Astrocyte (in vitro differentiated cells and primary cell): ENCODE measurements around the gene CTNNA2. TPM values are rescaled to one million over a fixed set of nuclear protein-coding genes. Genes with fewer than 3 reads are reported as not detected.

Source experiments
- DNase-seq: peaks from one replicate; pipeline ENCODE4 v3.0.0-alpha.2; 2010; ENCODE audit warnings: low read depth
- FAIRE-seq: peaks from 2 replicates; lab custom pipeline; 2011; peaks lifted over from hg19 to GRCh38; lab: Jason Lieb, UNC
- H2AFZ ChIP-seq: 2 replicates; pipeline ENCODE4 v1.6.0; 2012; ENCODE audit warnings: low read depth, low read length, inconsistent platforms
- H3K27ac ChIP-seq: 2 replicates; pipeline ENCODE4 v1.5.1; 2011; ENCODE audit warnings: low read depth, low read length, inconsistent platforms
- H3K27me3 ChIP-seq: 2 replicates; pipeline ENCODE4 v1.6.0; 2011; ENCODE audit warnings: low read length, inconsistent platforms; ENCODE audit not compliant: insufficient read depth
- H3K36me3 ChIP-seq: 2 replicates; pipeline ENCODE4 v1.5.1; 2011; ENCODE audit warnings: low read length, inconsistent platforms; ENCODE audit not compliant: insufficient read depth
- H3K4me1 ChIP-seq: 2 replicates; pipeline ENCODE4 v1.5.1; 2011; ENCODE audit warnings: low read length, inconsistent platforms; ENCODE audit not compliant: insufficient read depth
- H3K4me2 ChIP-seq: 2 replicates; pipeline ENCODE4 v1.6.0; 2012; ENCODE audit warnings: low read length, inconsistent platforms
- H3K4me3 ChIP-seq: 2 replicates; pipeline ENCODE4 v1.5.1; 2011; ENCODE audit warnings: low read depth, mild to moderate bottlenecking, low read length, inconsistent platforms; ENCODE audit not compliant: insufficient read depth
- H3K79me2 ChIP-seq: 2 replicates; pipeline ENCODE4 v1.6.0; 2012; ENCODE audit warnings: mild to moderate bottlenecking, low read length, inconsistent platforms; ENCODE audit not compliant: insufficient read depth
- H3K9ac ChIP-seq: 2 replicates; pipeline ENCODE4 v1.6.0; 2012; ENCODE audit warnings: mild to moderate bottlenecking, low read length, inconsistent platforms
- H3K9me3 ChIP-seq: 2 replicates; pipeline ENCODE4 v1.5.1; 2012; ENCODE audit warnings: low read depth, mild to moderate bottlenecking, low read length, inconsistent platforms; ENCODE audit not compliant: insufficient read depth
- H4K20me1 ChIP-seq: 2 replicates; pipeline ENCODE4 v1.6.0; 2012; ENCODE audit warnings: low read length, inconsistent platforms; ENCODE audit not compliant: insufficient read depth
- H3K27ac Mint-ChIP-seq: one replicate; pipeline ENCODE4 v1.8.0; 2021; ENCODE audit warnings: mild to moderate bottlenecking, mixed read lengths; ENCODE audit not compliant: unreplicated experiment
- H3K27me3 Mint-ChIP-seq: one replicate; pipeline ENCODE4 v1.8.0; 2021; ENCODE audit warnings: low read depth, mixed read lengths; ENCODE audit not compliant: unreplicated experiment
- H3K36me3 Mint-ChIP-seq: one replicate; pipeline ENCODE4 v1.8.0; 2021; ENCODE audit warnings: low read depth, mixed read lengths; ENCODE audit not compliant: unreplicated experiment
- H3K4me1 Mint-ChIP-seq: one replicate; pipeline ENCODE4 v1.8.0; 2021; ENCODE audit warnings: low read depth, mixed read lengths; ENCODE audit not compliant: unreplicated experiment
- H3K4me3 Mint-ChIP-seq: one replicate; pipeline ENCODE4 v1.8.0; 2021; ENCODE audit warnings: mild to moderate bottlenecking, moderate library complexity, mixed read lengths; ENCODE audit not compliant: unreplicated experiment
- H3K9me3 Mint-ChIP-seq: one replicate; pipeline ENCODE4 v1.8.0; 2021; ENCODE audit warnings: mild to moderate bottlenecking, mixed read lengths; ENCODE audit not compliant: unreplicated experiment
- CTCF ChIP-seq: IDR thresholded peaks from 2 replicates; pipeline ENCODE4 v1.5.1; 2011; ENCODE audit warnings: low read depth, mild to moderate bottlenecking, inconsistent platforms, low read length, moderate library complexity; ENCODE audit not compliant: insufficient read depth
- EZH2 ChIP-seq: IDR thresholded peaks from 2 replicates; pipeline ENCODE4 v1.6.1; 2012; ENCODE audit warnings: mild to moderate bottlenecking, low read length, inconsistent platforms; ENCODE audit not compliant: insufficient read depth
- total RNA-seq: library from RNA; stranded (reverse); gene quantifications from 2 replicates; pipeline ENCODE4 v1.2.1, GENCODE V29; 2021

The CTNNA2 gene
- total RNA-seq, 1 donor from 2014 or later: 3.9 TPM

- no peaks in the 10 kb centered on the region for H3K36me3 ChIP-seq
- H3K9me3 ChIP-seq: no peaks in the 10 kb centered on the region
- no peak overlapping the region for H3K27ac Mint-ChIP-seq
- no peaks in the 10 kb centered on the region for H3K9me3 Mint-ChIP-seq
- H3K4me1 Mint-ChIP-seq: no peaks in the 10 kb centered on the region
- FAIRE-seq (no peak), DNase-seq (no peak)
- no peaks in the 10 kb centered on the region for H3K27me3 Mint-ChIP-seq
- no peaks in the 10 kb centered on the region for H3K79me2 ChIP-seq
- no peak overlapping the region for H3K4me2 ChIP-seq
- H3K4me3 Mint-ChIP-seq: no peak overlapping the region
- no peaks in the 10 kb centered on the region for H3K4me1 ChIP-seq
- no peak overlapping the region for H3K27ac ChIP-seq
- no peaks in the 10 kb centered on the region for H3K36me3 Mint-ChIP-seq
- H3K4me3 ChIP-seq: no peak overlapping the region
- no peaks in the 10 kb centered on the region for H4K20me1 ChIP-seq
- no peak overlapping the region for H2AFZ ChIP-seq
- H3K27me3 ChIP-seq: no peaks in the 10 kb centered on the region
- no peak overlapping the region for H3K9ac ChIP-seq
- TF ChIP-seq EZH2 (no peak), CTCF (no peak)
Measured at GRCh38 chr2:79573895-79574674, 61.2 kb downstream of the CTNNA2 start.

- peaks cover 4% of the 10 kb centered on the region for H3K36me3 Mint-ChIP-seq
- DNase-seq (no peak), FAIRE-seq (no peak)
- no peak for TF ChIP-seq EZH2
- Histone ChIP-seq H3K79me2 (no peaks in the 10 kb centered on the region), H3K27ac (no peak overlapping the region), H3K27me3 (no peaks in the 10 kb centered on the region), H3K4me2 (no peak overlapping the region), H3K9ac (no peak overlapping the region), H3K9me3 (no peaks in the 10 kb centered on the region), H3K4me3 (no peak overlapping the region), H3K36me3 (no peaks in the 10 kb centered on the region), H3K4me1 (no peaks in the 10 kb centered on the region), H4K20me1 (no peaks in the 10 kb centered on the region), H2AFZ (no peak overlapping the region)
- H3K27me3 Mint-ChIP-seq: no peaks in the 10 kb centered on the region
- no peak overlapping the region for H3K27ac Mint-ChIP-seq
- no peaks in the 10 kb centered on the region for H3K4me1 Mint-ChIP-seq
- no peak overlapping the region for H3K4me3 Mint-ChIP-seq
- H3K9me3 Mint-ChIP-seq: no peaks in the 10 kb centered on the region
Measured at GRCh38 chr2:79576451-79576850, 63.6 kb downstream of the CTNNA2 start.

GRCh38 chr2:79578952-79579351, 66.1 kb downstream of the CTNNA2 start:
- Mint-ChIP-seq H3K27ac (no peak overlapping the region), H3K4me1 (no peaks in the 10 kb centered on the region), H3K9me3 (no peaks in the 10 kb centered on the region), H3K36me3 (peaks cover 4% of the 10 kb centered on the region), H3K27me3 (no peaks in the 10 kb centered on the region), H3K4me3 (no peak overlapping the region)
- no peak overlapping the region for H3K9ac ChIP-seq
- DNase-seq (no peak), FAIRE-seq (no peak)
- no peak overlapping the region for H2AFZ ChIP-seq
- no peaks in the 10 kb centered on the region for H3K27me3 ChIP-seq
- H3K36me3 ChIP-seq: no peaks in the 10 kb centered on the region
- H3K4me1 ChIP-seq: no peaks in the 10 kb centered on the region
- H3K9me3 ChIP-seq: no peaks in the 10 kb centered on the region
- H3K79me2 ChIP-seq: no peaks in the 10 kb centered on the region
- no peak overlapping the region for H3K27ac ChIP-seq
- H3K4me3 ChIP-seq: no peak overlapping the region
- no peaks in the 10 kb centered on the region for H4K20me1 ChIP-seq
- TF ChIP-seq EZH2 (no peak), CTCF (no peak)
- H3K4me2 ChIP-seq: no peak overlapping the region
